Immature natural killer cell (primary cell): ENCODE results near the gene GCSAM. TPM values are rescaled to one million over a fixed set of nuclear protein-coding genes. Genes with fewer than 3 reads are reported as not detected.
"Not testable (repeated sequence)": the region's sequence is repeated elsewhere in the genome, so short reads cannot be mapped to it uniquely, and the experiment has no call there.

Source experiments
- DNase-seq, 3 donors: peaks; one replicate each; pipeline ENCODE4 v3.0.0; 2022; ENCODE audit warnings: mixed read lengths in 1 of 3
- H3K27ac Mint-ChIP-seq, 6 donors: one replicate each; pipeline ENCODE4 v1.8.0; 2020; ENCODE audit warnings: mixed read lengths in 6 of 6, mild to moderate bottlenecking in 5 of 6, inconsistent platforms in 4 of 6, moderate library complexity in 3 of 6
- H3K27me3 Mint-ChIP-seq, 3 donors: one replicate each; pipeline ENCODE4 v1.8.0; 2020 to 2021; ENCODE audit warnings: low read depth in 3 of 3, mild to moderate bottlenecking in 3 of 3, mixed read lengths in 3 of 3, moderate library complexity in 3 of 3, inconsistent platforms in 1 of 3
- H3K36me3 Mint-ChIP-seq, 3 donors: one replicate each; pipeline ENCODE4 v1.8.0; 2020; ENCODE audit warnings: mixed read lengths in 3 of 3, inconsistent platforms in 2 of 3, mild to moderate bottlenecking in 2 of 3
- H3K4me1 Mint-ChIP-seq, 2 donors: one replicate each; pipeline ENCODE4 v1.8.0; 2020; ENCODE audit warnings: inconsistent platforms in 2 of 2, mild to moderate bottlenecking in 2 of 2, mixed read lengths in 2 of 2, moderate library complexity in 1 of 2
- H3K4me3 Mint-ChIP-seq, 5 donors: one replicate each; pipeline ENCODE4 v1.8.0; 2020; ENCODE audit warnings: mild to moderate bottlenecking in 5 of 5, mixed read lengths in 5 of 5, inconsistent platforms in 3 of 5, moderate library complexity in 3 of 5
- H3K9me3 Mint-ChIP-seq, 6 donors: one replicate each; pipeline ENCODE4 v1.8.0; 2020; ENCODE audit warnings: mild to moderate bottlenecking in 6 of 6, mixed read lengths in 6 of 6, inconsistent platforms in 4 of 6, moderate library complexity in 3 of 6
- polyA plus RNA-seq, 3 donors: library from polyadenylated mRNA; unstranded; fragments of 300-500 nt; fragmentation: Illumina TruSeq; gene quantifications; one replicate each; pipeline ENCODE4 v1.2.3, GENCODE V29; 2021

The GCSAM gene
- polyA plus RNA-seq, 3 donors from 2014 or later, result 0.64 to 3.6 (median 1.5) TPM

DNA sequence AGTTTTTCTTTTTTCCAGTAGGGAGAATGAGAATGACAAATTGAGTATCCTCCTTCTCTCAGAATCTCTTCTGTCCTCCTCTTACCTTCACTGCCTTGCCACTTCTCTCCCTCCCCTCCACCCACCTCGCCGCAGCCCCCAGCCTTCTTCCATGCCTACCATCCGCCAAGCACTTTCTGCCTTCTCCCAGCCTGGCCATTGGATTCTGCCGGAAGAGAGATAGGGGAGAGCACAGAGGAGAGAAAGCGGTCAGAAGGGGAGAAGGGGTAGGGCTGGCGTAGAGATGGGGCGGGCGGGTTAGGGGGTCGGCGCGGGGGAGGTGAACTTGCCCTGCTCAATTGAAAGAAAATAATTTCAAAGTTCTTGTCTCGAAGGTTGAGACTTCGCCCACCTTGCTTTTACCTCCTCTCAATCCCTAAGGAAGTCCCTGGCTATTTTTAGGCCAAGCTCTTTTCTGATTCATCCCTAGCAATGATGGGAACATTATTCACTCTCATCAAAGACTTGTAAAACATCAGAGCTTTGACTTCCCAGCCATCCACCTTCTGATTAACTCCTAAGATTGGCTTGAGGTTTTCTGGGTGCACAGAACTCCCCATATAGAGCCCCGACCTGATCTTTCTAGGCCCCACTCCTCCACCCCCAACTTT lies 46.0 kb downstream of the GCSAM start:
- Mint-ChIP-seq H3K36me3 (no peaks in the 10 kb centered on the region), H3K4me1 (peaks cover 20 to 32% of the 10 kb centered on the region in 2 donors), H3K9me3 (no peaks in the 10 kb centered on the region), H3K4me3 (peak overlapping the region; percentile 76 to 83 (median 81)), H3K27ac (peak overlapping the region in 1 of 6 donors; percentile 11), H3K27me3 (peaks cover 2 to 25% (median 10%) of the 10 kb centered on the region in 3 donors)
- DNase-seq, result no peak

DNA sequence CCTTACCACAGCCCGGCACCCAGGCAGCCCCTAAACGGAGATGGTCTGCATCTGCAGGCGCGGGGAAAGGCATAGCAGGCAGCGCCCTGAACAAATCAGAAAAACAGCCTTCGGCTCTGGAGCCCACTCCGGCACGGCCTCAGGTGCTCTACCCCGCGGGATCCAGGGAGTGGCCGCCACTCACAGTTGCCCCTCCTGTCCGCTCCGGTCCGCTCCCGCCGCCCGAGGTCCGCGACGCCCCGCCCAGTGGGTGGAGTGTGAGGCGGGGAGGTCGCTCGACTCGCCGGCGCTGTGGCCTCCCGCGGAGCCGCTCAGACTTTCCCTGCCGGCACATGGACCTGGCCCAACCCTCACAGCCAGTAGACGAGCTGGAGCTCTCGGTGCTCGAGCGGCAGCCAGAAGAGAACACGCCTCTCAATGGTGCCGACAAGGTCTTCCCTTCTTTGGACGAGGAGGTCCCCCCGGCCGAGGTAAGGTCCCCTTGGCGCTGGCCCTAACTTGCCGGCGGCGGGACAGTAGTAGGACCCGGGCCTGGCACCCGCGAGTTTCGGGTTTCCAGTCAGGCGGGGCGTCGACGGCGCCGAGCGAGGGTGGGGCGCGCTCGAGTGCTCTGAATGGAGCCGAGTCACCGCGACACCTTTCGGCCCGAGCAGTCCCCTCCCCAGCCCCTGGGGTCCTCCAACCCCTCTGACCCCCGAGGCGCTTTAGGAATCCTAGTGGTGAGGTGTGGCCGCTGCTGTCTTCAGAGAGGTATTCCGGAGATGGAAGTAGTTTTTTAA lies 46.8 kb downstream of the GCSAM start, which contains the start of gene C3orf52:
Gene C3orf52, plus strand, starts transcription at position 314 of the 779 bp plus-strand sequence. Its CDS starts 19 bp downstream, at position 333.
- H3K4me1 Mint-ChIP-seq, result peaks cover 20 to 32% of the 10 kb centered on the region in 2 donors
- no peaks in the 10 kb centered on the region for H3K36me3 Mint-ChIP-seq
- H3K27me3 Mint-ChIP-seq, result peaks cover 2 to 25% (median 10%) of the 10 kb centered on the region in 3 donors
- peak within 1 kb of the TSS; percentile 76 to 83 (median 81) for H3K4me3 Mint-ChIP-seq
- peak within 1 kb of the TSS in 1 of 6 donors; percentile 11 for H3K27ac Mint-ChIP-seq
- peak; percentile 44 to 50 (median 45) for DNase-seq
- no peaks in the 10 kb centered on the region for H3K9me3 Mint-ChIP-seq

DNA sequence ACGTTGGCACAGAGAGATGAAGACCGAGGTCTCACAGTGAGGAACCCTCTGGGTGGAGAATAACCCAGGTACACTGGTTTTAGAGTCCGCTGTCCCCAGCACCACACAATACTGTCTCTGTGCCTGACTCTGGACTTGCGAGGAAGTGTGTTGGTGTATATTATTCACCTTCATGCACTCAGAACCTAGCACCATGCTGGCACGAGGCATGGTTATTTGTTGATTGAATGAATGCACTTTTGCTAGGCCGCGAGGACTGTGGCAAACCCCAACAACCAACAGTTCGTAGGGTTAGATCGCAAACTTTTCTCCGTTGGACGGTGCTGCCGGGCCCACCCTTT lies 47.3 kb downstream of the GCSAM start:
- no peaks in the 10 kb centered on the region for H3K36me3 Mint-ChIP-seq
- DNase-seq, result no peak
- H3K4me3 Mint-ChIP-seq, result peak overlapping the region; percentile 76 to 83 (median 81)
- H3K9me3 Mint-ChIP-seq, result no peaks in the 10 kb centered on the region
- H3K27me3 Mint-ChIP-seq, result peaks cover 2 to 25% (median 10%) of the 10 kb centered on the region in 3 donors
- H3K4me1 Mint-ChIP-seq, result peaks cover 20 to 29% of the 10 kb centered on the region in 2 donors
- no peak overlapping the region for H3K27ac Mint-ChIP-seq

DNA sequence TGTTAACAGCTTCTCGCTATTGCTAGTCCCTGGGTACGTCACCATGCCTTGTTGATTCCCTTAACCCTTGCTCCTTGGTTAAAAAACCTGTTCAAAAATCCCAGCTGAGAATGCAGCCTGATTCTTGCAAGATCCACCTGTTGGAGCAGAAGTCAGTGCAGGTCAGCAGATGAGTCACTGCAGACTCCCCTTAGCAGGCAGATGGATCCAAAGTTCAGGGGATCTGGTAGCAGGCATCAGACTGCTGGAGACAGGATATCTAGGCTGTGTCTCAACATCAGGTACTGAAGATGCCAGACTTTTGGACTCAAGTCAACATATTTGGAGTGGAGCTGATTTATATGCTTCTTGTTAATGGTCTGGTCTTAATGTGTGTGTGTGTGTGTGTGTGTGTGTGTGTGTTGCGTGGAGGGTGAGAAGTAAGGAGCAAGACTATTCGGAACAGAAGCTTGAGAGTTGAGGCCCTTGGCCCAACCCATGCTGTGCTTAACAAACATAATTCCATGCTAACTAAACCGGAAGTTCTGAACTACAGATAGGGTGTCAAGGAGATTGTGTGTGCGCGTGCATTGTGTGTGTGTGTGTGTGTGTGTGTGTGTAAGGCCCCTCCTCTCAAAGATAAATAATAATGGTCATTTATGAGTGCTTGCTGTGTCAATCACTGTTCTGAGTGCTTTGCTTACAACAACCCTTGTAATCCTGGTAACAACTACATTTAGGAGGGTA lies 47.9 kb downstream of the GCSAM start:
- no peaks in the 10 kb centered on the region for H3K9me3 Mint-ChIP-seq

DNA sequence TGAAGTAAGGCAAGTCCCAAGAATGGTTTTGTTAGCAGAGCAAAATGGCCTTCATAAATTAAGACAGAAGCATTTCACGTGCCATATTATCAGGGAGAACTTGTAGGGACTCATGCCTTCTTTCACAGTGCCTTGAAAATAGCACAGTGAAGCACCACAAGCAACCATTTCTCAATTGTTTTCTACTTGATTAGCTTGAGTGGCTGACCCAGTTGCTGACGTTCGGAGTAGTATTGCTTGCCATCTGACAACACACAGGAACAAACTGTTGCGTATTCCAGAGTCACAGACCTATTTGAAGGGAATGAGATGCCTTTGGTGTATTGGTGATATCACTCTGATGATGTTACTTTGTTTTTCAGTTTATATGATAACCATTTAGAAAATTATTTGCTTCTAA lies 49.8 kb downstream of the GCSAM start:
- Mint-ChIP-seq H3K27ac (no peak overlapping the region), H3K9me3 (no peaks in the 10 kb centered on the region), H3K4me3 (no peak overlapping the region), H3K27me3 (peaks cover 2 to 18% (median 6%) of the 10 kb centered on the region in 3 donors), H3K4me1 (peaks cover 16 to 23% of the 10 kb centered on the region in 2 donors), H3K36me3 (no peaks in the 10 kb centered on the region)
- no peak for DNase-seq

More for the DNA sequence above, 47.9 kb downstream of the GCSAM start:
- no peaks in the 10 kb centered on the region for H3K36me3 Mint-ChIP-seq
- no peak overlapping the region for H3K27ac Mint-ChIP-seq
- peaks cover 2 to 27% (median 10%) of the 10 kb centered on the region in 3 donors for H3K27me3 Mint-ChIP-seq
- H3K4me1 Mint-ChIP-seq, result peaks cover 16 to 23% of the 10 kb centered on the region in 2 donors
- no peak for DNase-seq
- peak overlapping the region; percentile 76 to 83 (median 81) for H3K4me3 Mint-ChIP-seq

DNA sequence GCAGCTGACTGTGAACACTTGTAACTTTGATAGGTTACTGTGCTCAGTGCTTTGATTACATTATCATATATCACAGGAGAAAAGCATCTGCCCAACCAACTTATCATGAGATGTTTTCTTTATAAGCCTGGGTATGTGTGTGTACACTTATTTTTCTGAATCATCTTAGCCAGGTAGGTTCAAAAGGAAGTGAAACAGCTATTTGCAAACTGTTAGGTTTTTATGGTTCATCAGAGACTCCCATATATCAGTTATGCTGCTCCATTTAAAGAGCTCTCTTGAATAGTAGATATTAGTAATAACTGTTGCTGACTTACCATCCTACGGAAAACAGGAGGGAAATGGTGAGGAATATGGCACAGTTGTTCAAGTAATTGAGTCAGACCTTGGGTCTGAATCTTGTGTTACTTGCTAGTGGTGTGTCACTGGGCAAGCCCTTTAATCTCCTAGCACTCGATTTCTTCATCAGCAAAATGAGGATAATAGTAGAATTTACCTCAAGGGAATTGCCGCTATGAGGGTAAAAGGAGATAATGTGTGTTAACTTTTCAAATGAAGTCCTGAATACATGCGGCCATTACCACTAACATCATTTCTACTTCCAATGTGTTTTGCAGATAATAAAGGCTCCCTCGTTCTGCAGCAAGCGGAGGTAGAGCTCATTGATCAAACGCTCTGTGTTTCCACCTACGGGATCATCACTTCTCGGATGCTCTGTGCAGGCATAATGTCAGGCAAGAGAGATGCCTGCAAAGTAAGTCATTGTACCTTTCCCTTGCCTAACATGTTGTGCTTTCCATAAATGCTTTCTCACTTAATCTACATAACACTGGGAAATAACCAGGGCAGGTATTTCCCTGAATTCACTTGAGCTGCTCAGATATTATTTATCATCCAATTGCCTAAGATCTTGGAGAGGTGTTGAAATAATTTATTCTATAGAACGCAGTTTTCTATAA lies 54.6 kb downstream of the GCSAM start:
- no peak overlapping the region for H3K4me3 Mint-ChIP-seq
- no peaks in the 10 kb centered on the region for H3K36me3 Mint-ChIP-seq
- no peak for DNase-seq
- H3K27ac Mint-ChIP-seq, result no peak overlapping the region
- peaks cover 2 to 11% (median 2%) of the 10 kb centered on the region in 3 donors for H3K27me3 Mint-ChIP-seq
- no peaks in the 10 kb centered on the region for H3K9me3 Mint-ChIP-seq
- no peaks in the 10 kb centered on the region for H3K4me1 Mint-ChIP-seq

DNA sequence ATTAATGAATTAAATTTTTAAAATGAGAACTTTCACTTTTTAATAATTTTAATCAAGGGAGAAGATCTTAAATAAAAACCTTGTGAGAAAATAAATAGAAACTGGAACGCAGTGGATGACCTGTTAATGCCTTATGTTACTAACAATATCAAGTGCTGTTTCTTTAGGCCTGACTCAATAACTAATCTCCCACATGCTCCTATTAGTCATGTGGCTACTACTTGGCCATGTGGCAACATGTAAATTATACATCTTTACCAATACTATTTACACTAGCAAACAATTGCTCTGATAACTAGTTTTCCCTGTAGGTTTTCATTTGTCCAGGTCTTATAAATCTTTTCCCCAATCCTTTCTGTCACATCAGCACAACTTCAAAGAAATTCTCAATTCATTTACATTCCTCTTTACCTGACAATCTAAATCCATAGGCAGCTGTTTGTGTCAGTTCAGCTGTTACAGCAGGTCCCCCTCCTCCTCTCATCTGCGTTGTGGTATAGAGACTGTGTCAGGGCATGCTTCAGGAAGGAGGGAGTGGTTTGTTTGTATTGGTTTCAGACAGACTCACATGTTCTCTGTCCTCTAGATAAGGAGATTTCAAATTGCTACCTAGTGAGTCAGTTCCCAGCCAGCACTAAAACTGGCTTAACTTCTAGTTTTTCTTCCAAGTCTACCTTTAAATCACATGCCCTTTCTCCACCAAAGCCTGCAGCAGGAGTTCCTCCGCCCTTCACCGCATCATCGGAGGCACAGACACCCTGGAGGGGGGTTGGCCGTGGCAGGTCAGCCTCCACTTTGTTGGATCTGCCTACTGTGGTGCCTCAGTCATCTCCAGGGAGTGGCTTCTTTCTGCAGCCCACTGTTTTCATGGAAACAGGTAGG lies 58.2 kb downstream of the GCSAM start:
- Mint-ChIP-seq H3K4me1 (no peaks in the 10 kb centered on the region), H3K36me3 (no peaks in the 10 kb centered on the region), H3K27ac (no peak overlapping the region), H3K4me3 (no peak overlapping the region), H3K9me3 (no peaks in the 10 kb centered on the region), H3K27me3 (peaks cover 2 to 9% (median 5%) of the 10 kb centered on the region in 3 donors)
- DNase-seq, result no peak

DNA sequence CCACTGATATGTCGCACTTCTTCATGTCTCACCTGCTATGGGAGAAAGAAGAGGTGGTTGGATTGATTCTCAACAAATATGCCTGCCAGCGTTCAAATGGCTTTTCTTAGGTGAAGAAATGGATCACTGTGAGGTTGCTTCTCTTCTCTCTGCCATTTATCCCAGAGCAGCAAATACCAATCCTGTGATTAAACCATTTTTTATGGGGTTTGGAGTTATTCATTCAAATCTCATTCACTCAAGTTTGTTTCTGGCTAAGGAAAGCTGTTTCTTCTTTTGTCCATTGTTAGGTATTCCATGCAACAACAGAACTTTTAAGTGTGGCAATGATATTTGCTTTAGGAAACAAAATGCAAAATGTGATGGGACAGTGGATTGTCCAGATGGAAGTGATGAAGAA lies 59.0 kb downstream of the GCSAM start:
- H3K9me3 Mint-ChIP-seq, result no peaks in the 10 kb centered on the region
- H3K4me1 Mint-ChIP-seq, result no peaks in the 10 kb centered on the region
- DNase-seq, result no peak
- no peak overlapping the region for H3K4me3 Mint-ChIP-seq
- no peak overlapping the region for H3K27ac Mint-ChIP-seq
- peaks cover 2 to 9% (median 5%) of the 10 kb centered on the region in 3 donors for H3K27me3 Mint-ChIP-seq
- no peaks in the 10 kb centered on the region for H3K36me3 Mint-ChIP-seq

DNA sequence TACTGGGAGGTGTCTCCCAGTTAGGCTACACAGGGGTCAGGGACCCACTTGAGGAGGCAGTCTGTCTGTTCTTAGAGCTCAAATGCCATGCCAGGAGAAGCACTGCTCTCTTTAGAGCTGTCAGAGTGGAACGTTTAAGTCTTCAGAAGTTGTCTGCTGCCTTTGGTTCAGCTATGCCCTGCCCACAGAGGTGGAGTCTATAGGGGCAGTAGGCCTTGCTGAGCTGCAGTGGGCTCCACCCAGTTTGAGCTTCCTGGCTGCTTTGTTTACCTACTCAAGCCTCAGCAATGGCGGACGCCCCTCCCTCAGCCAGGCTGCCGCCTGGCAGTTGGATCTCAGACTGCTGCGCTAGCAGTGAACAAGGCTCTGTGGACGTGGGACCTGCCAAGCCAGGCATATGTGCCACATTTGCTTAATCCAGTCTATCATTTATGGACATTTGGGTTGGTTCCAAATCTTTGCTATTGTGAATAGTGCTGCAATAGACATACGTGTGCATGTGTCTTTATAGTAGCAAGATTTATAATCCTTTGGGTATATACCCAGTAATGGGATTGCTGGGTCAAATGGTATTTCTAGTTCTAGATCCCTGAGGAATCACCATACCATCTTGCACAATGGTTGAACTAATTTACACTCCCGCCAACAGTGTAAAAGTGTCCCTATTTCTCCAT lies 60.5 kb downstream of the GCSAM start:
- not testable (repeated sequence) for H3K36me3 Mint-ChIP-seq, H3K4me3 Mint-ChIP-seq, DNase-seq, H3K9me3 Mint-ChIP-seq, H3K4me1 Mint-ChIP-seq, H3K27ac Mint-ChIP-seq
- peaks cover 2 to 12% (median 5%) of the 10 kb centered on the region in 3 donors for H3K27me3 Mint-ChIP-seq
